Duodenal mucosa (tissue), 2 donors: ENCODE data around the gene CMC1.
"Not testable (repeated sequence)": the region's sequence is repeated elsewhere in the genome, so short reads cannot be mapped to it uniquely, and the experiment has no call there.

Experiments
- H3K27ac ChIP-seq: one replicate; pipeline ENCODE4 v1.7.0; 2013; ENCODE audit warnings: low read depth, low read length
- H3K27me3 ChIP-seq, 2 donors: one replicate each; pipeline ENCODE4 v1.7.0; 2013; ENCODE audit warnings: low read length in 2 of 2, control low read depth in 1 of 2; ENCODE audit not compliant: insufficient read depth in 2 of 2, control insufficient read depth in 1 of 2
- H3K36me3 ChIP-seq, 2 donors: one replicate each; pipeline ENCODE4 v1.7.0; 2013; ENCODE audit warnings: low read length in 2 of 2, control low read depth in 1 of 2; ENCODE audit not compliant: insufficient read depth in 2 of 2, control insufficient read depth in 1 of 2
- H3K4me1 ChIP-seq, 2 donors: one replicate each; pipeline ENCODE4 v1.7.0; 2013; ENCODE audit warnings: low read length in 2 of 2, control low read depth in 1 of 2; ENCODE audit not compliant: insufficient read depth in 2 of 2, control insufficient read depth in 1 of 2
- H3K4me3 ChIP-seq, 2 donors: one replicate each; pipeline ENCODE4 v1.7.0; 2013; ENCODE audit warnings: low read length in 2 of 2, low read depth in 1 of 2
- H3K9ac ChIP-seq, 2 donors: one replicate each; pipeline ENCODE4 v1.7.0; 2013; ENCODE audit warnings: low read length in 2 of 2, low read depth in 1 of 2
- H3K9me3 ChIP-seq, 2 donors: one replicate each; pipeline ENCODE4 v1.7.0; 2013; ENCODE audit warnings: low read length in 2 of 2, control low read depth in 1 of 2; ENCODE audit not compliant: control insufficient read depth in 1 of 2

The CMC1 gene

GRCh38 chr3:28241221-28242160 lies at the start of gene CMC1:
TSS of gene CMC1 (plus strand) at chr3:28241619. CDS start at chr3:28241794, 175 bp downstream.
- H3K27me3 ChIP-seq, result no peaks in the 10 kb centered on the region
- H3K27ac ChIP-seq, result peak within 1 kb of the TSS; percentile 76
- H3K9me3 ChIP-seq, result no peaks in the 10 kb centered on the region
- peaks cover 22 to 29% of the 10 kb centered on the region in 2 donors for H3K4me1 ChIP-seq
- peak within 1 kb of the TSS; percentile 92 to 94 for H3K9ac ChIP-seq
- peak within 1 kb of the TSS; percentile 94 to 95 for H3K4me3 ChIP-seq
- H3K36me3 ChIP-seq, result no peaks in the 10 kb centered on the region

GRCh38 chr3:28198161-28198560 lies 43.3 kb upstream of the CMC1 start:
- H3K4me3 ChIP-seq, result no peak overlapping the region
- H3K27me3 ChIP-seq, result peaks cover 0 to 2% of the 10 kb centered on the region in 2 donors
- H3K27ac ChIP-seq, result no peak overlapping the region
- no peaks in the 10 kb centered on the region for H3K4me1 ChIP-seq
- no peak overlapping the region for H3K9ac ChIP-seq
- H3K9me3 ChIP-seq, result no peaks in the 10 kb centered on the region
- no peaks in the 10 kb centered on the region for H3K36me3 ChIP-seq

- H3K4me1 ChIP-seq, result no peaks in the 10 kb centered on the region
- no peaks in the 10 kb centered on the region for H3K9me3 ChIP-seq
- no peak overlapping the region for H3K4me3 ChIP-seq
- H3K9ac ChIP-seq, result no peak overlapping the region
- no peak overlapping the region for H3K27ac ChIP-seq
- peaks cover 0 to 2% of the 10 kb centered on the region in 2 donors for H3K27me3 ChIP-seq
- no peaks in the 10 kb centered on the region for H3K36me3 ChIP-seq
These were observed 42.4 kb upstream of the CMC1 start for GRCh38 chr3:28198974-28199373.

- H3K9me3 ChIP-seq, H3K4me3 ChIP-seq, H3K9ac ChIP-seq: not testable (repeated sequence)
These were observed 41.8 kb upstream of the CMC1 start for GRCh38 chr3:28199643-28200042.

GRCh38 chr3:28200366-28200848 lies 41.0 kb upstream of the CMC1 start:
- not testable (repeated sequence) for H3K9ac ChIP-seq, H3K27me3 ChIP-seq, H3K36me3 ChIP-seq, H3K27ac ChIP-seq, H3K4me3 ChIP-seq, H3K4me1 ChIP-seq, H3K9me3 ChIP-seq

More at GRCh38 chr3:28199643-28200042, 41.8 kb upstream of the CMC1 start:
- not testable (repeated sequence) for H3K27ac ChIP-seq, H3K36me3 ChIP-seq, H3K27me3 ChIP-seq, H3K4me1 ChIP-seq

- H3K9ac ChIP-seq, result no peak overlapping the region
- no peak overlapping the region for H3K4me3 ChIP-seq
- no peaks in the 10 kb centered on the region for H3K36me3 ChIP-seq
- no peaks in the 10 kb centered on the region for H3K9me3 ChIP-seq
- H3K4me1 ChIP-seq, result no peaks in the 10 kb centered on the region
- H3K27ac ChIP-seq, result no peak overlapping the region
- no peaks in the 10 kb centered on the region for H3K27me3 ChIP-seq
These were observed 34.9 kb upstream of the CMC1 start for GRCh38 chr3:28206479-28206878.

GRCh38 chr3:28207000-28207733 lies 34.3 kb upstream of the CMC1 start:
- Histone ChIP-seq H3K27ac (no peak overlapping the region), H3K36me3 (no peaks in the 10 kb centered on the region), H3K27me3 (no peaks in the 10 kb centered on the region), H3K9me3 (no peaks in the 10 kb centered on the region), H3K4me3 (no peak overlapping the region), H3K4me1 (no peaks in the 10 kb centered on the region), H3K9ac (no peak overlapping the region)

GRCh38 chr3:28210968-28211713 lies 30.3 kb upstream of the CMC1 start:
- no peak overlapping the region for H3K9ac ChIP-seq

GRCh38 chr3:28212681-28213080 lies 28.7 kb upstream of the CMC1 start:
- no peaks in the 10 kb centered on the region for H3K27me3 ChIP-seq
- H3K9ac ChIP-seq, result no peak overlapping the region
- H3K4me3 ChIP-seq, result no peak overlapping the region
- H3K9me3 ChIP-seq, result peaks cover 5 to 15% of the 10 kb centered on the region in 2 donors
- H3K4me1 ChIP-seq, result no peaks in the 10 kb centered on the region
- H3K27ac ChIP-seq, result no peak overlapping the region
- H3K36me3 ChIP-seq, result no peaks in the 10 kb centered on the region

More at GRCh38 chr3:28210968-28211713, 30.3 kb upstream of the CMC1 start:
- Histone ChIP-seq H3K27me3 (no peaks in the 10 kb centered on the region), H3K36me3 (no peaks in the 10 kb centered on the region), H3K27ac (no peak overlapping the region), H3K4me3 (no peak overlapping the region), H3K9me3 (peaks cover 5 to 15% of the 10 kb centered on the region in 2 donors), H3K4me1 (no peaks in the 10 kb centered on the region)
